GM23338 (cell line): ENCODE data around the gene AK9. TPM values are rescaled to one million over a fixed set of nuclear protein-coding genes. Genes with fewer than 3 reads are reported as not detected.
A peak's percentile ranks its signal among the peaks of the same experiment; 100 is the strongest.

Experiments used
- ATAC-seq: fragments of 200-7000 bp; cut with Tn5 transposase; 3 replicates; pipeline ENCODE4 v1.9.1; 2020
- DNase-seq: peaks from one replicate; pipeline ENCODE4 v3.0.0-alpha.2; 2015; ENCODE audit warnings: low spot score
- H2AFZ ChIP-seq: fragments of 200-600 bp; sonication (generic); 2 replicates; pipeline ENCODE4 v1.8.0; 2016; ENCODE audit warnings: antibody characterized with exemption, mild to moderate bottlenecking, moderate library complexity
- H3F3A ChIP-seq: fragments of 200-600 bp; sonication (generic); replicated peaks from 2 replicates; pipeline ENCODE4 v1.8.0; 2017; ENCODE audit warnings: antibody characterized with exemption, mixed run types, low read depth
- H3K27ac ChIP-seq: fragments of 200-600 bp; sonication (generic); 2 replicates; pipeline ENCODE4 v1.6.1; 2016; ENCODE audit warnings: low read depth
- H3K27me3 ChIP-seq: fragments of 200-600 bp; sonication (generic); 2 replicates; pipeline ENCODE4 v1.8.0; 2016; ENCODE audit warnings: mild to moderate bottlenecking, mixed run types, moderate library complexity; ENCODE audit not compliant: insufficient read depth
- H3K36me3 ChIP-seq: fragments of 200-600 bp; sonication (generic); 2 replicates; pipeline ENCODE4 v1.8.0; 2016; ENCODE audit warnings: mild to moderate bottlenecking; ENCODE audit not compliant: insufficient read depth
- H3K4me1 ChIP-seq: fragments of 200-600 bp; sonication (generic); 2 replicates; pipeline ENCODE4 v1.8.0; 2016; ENCODE audit warnings: mild to moderate bottlenecking, moderate library complexity; ENCODE audit not compliant: insufficient read depth
- H3K4me2 ChIP-seq: fragments of 200-600 bp; sonication (generic); 2 replicates; pipeline ENCODE4 v1.7.1; 2017; ENCODE audit warnings: mixed run types
- H3K4me3 ChIP-seq: fragments of 200-600 bp; sonication (generic); 2 replicates; pipeline ENCODE4 v1.6.1; 2016; ENCODE audit warnings: mixed run types
- H3K79me2 ChIP-seq: fragments of 200-600 bp; sonication (generic); replicated peaks from 2 replicates; pipeline ENCODE4 v1.8.0; 2017; ENCODE audit warnings: mild to moderate bottlenecking; ENCODE audit not compliant: insufficient read depth
- H3K9me2 ChIP-seq: fragments of 200-600 bp; sonication (generic); 2 replicates; pipeline ENCODE4 v1.8.0; 2017; ENCODE audit not compliant: insufficient read depth
- H4K20me1 ChIP-seq: fragments of 200-600 bp; sonication (generic); replicated peaks from 2 replicates; pipeline ENCODE4 v1.8.0; 2017; ENCODE audit warnings: mild to moderate bottlenecking; ENCODE audit not compliant: insufficient read depth
- H3K27ac Mint-ChIP-seq: 2 replicates; pipeline ENCODE4 v1.8.0; 2020; ENCODE audit warnings: inconsistent platforms, mild to moderate bottlenecking, moderate library complexity, mixed read lengths
- H3K27me3 Mint-ChIP-seq: 3 replicates; pipeline ENCODE4 v1.8.0; 2022; ENCODE audit warnings: low read depth, mild to moderate bottlenecking, moderate library complexity, mixed read lengths, inconsistent platforms; ENCODE audit not compliant: insufficient read depth, poor library complexity
- H3K36me3 Mint-ChIP-seq: 3 replicates; pipeline ENCODE4 v1.8.0; 2021; ENCODE audit warnings: low read depth, mild to moderate bottlenecking, inconsistent platforms, moderate library complexity, mixed read lengths
- H3K4me1 Mint-ChIP-seq: 3 replicates; pipeline ENCODE4 v1.8.0; 2020; ENCODE audit warnings: mild to moderate bottlenecking, inconsistent platforms, mixed read lengths
- H3K4me3 Mint-ChIP-seq: 3 replicates; pipeline ENCODE4 v1.8.0; 2021; ENCODE audit warnings: moderate library complexity, mild to moderate bottlenecking, inconsistent platforms, mixed read lengths
- H3K9me3 Mint-ChIP-seq: 3 replicates; pipeline ENCODE4 v1.8.0; 2020; ENCODE audit warnings: moderate library complexity, mild to moderate bottlenecking, inconsistent platforms, mixed read lengths
- CREB1 ChIP-seq: fragments of 250-450 bp; sonication (Bioruptor Pico); IDR thresholded peaks from 2 replicates; pipeline ENCODE4 v1.5.0; 2020; ENCODE audit warnings: low read depth, mild to moderate bottlenecking, moderate library complexity
- CTCF ChIP-seq, 2 experiments: fragments of 200-600 bp in 1 of 2; sonication (generic) in 1 of 2; conservative IDR thresholded peaks; 2 replicates each; pipeline versions ENCODE4 v1.5.1 to v1.6.1; 2016 to 2017; ENCODE audit warnings: antibody characterized with exemption in 2 of 2, low read depth in 2 of 2, mild to moderate bottlenecking in 2 of 2, moderate library complexity in 1 of 2
- ETS1 ChIP-seq: IDR thresholded peaks from 2 replicates; pipeline ENCODE4 v1.6.1; 2016; ENCODE audit warnings: antibody characterized with exemption
- EZH2 ChIP-seq: fragments of 200-600 bp; sonication (generic); IDR thresholded peaks from one replicate; pipeline ENCODE4 v1.8.0; 2017; ENCODE audit warnings: antibody characterized with exemption, mild to moderate bottlenecking, low read depth; ENCODE audit not compliant: unreplicated experiment
- EZH2phosphoT487 ChIP-seq: fragments of 200-600 bp; sonication (generic); IDR thresholded peaks from one replicate; pipeline ENCODE4 v1.8.1; 2018; ENCODE audit warnings: antibody characterized with exemption; ENCODE audit not compliant: unreplicated experiment
- JUNB ChIP-seq: IDR thresholded peaks from one replicate; pipeline ENCODE4 v1.6.1; 2016; ENCODE audit warnings: antibody characterized with exemption; ENCODE audit not compliant: unreplicated experiment
- POLR2AphosphoS5 ChIP-seq: IDR thresholded peaks from 2 replicates; pipeline ENCODE4 v1.6.1; 2016; ENCODE audit warnings: antibody characterized with exemption, low read depth
- STAT1 ChIP-seq: IDR thresholded peaks from one replicate; pipeline ENCODE4 v1.6.1; 2016; ENCODE audit warnings: antibody characterized with exemption; ENCODE audit not compliant: unreplicated experiment
- ZNF114 ChIP-seq: fragments of 250-450 bp; sonication (Bioruptor Pico); IDR thresholded peaks from 2 replicates; pipeline ENCODE4 v1.5.0; 2020; ENCODE audit warnings: mild to moderate bottlenecking, moderate library complexity
- ZNF331 ChIP-seq: fragments of 250-450 bp; sonication (Bioruptor Pico); IDR thresholded peaks from 2 replicates; pipeline ENCODE4 v1.5.0; 2020; ENCODE audit warnings: low read depth, mild to moderate bottlenecking, moderate library complexity
- polyA plus RNA-seq: library from polyadenylated mRNA; unstranded; fragments of >200 nt; fragmentation: Nextera tagmentation; extraction: Ambion mirVana; gene quantifications from 2 replicates; pipeline ENCODE4 v1.2.1, GENCODE V29; 2016
- total RNA-seq: library from RNA; depleted of rRNA; stranded (reverse); fragments of >200 nt; shearing (Covaris generic); gene quantifications from 2 replicates; pipeline ENCODE4 v1.2.3, GENCODE V29; 2014
- TF ChIP-seq, protein P1 (sequence below): IDR thresholded peaks from one replicate; pipeline ENCODE4 v1.6.1; 2018; ENCODE audit warnings: antibody characterized with exemption; ENCODE audit not compliant: unreplicated experiment

The AK9 gene
- total and polyA plus RNA-seq, 2 experiments from 2014 or later = 2.0 to 6.4 TPM

- Histone ChIP-seq H3K36me3 (no peaks in the 10 kb centered on the region), H3K4me3 (no peak overlapping the region), H4K20me1 (no peaks in the 10 kb centered on the region), H3K9me2 (no peaks in the 10 kb centered on the region), H3K4me1 (no peaks in the 10 kb centered on the region), H3K27ac (no peak overlapping the region), H3K27me3 (no peaks in the 10 kb centered on the region), H2AFZ (no peak overlapping the region), H3F3A (no peaks in the 10 kb centered on the region), H3K4me2 (no peak overlapping the region), H3K79me2 (no peaks in the 10 kb centered on the region)
- Mint-ChIP-seq H3K4me3 (no peak overlapping the region), H3K9me3 (peaks cover 15% of the 10 kb centered on the region), H3K27me3 (peaks cover 3% of the 10 kb centered on the region), H3K4me1 (peaks cover 3% of the 10 kb centered on the region; the same call in 2 of the 3 replicates), H3K36me3 (peaks cover 5% of the 10 kb centered on the region; the same call in 2 of the 3 replicates), H3K27ac (no peak overlapping the region)
- DNase-seq = peak; percentile 8
- TF ChIP-seq, protein P1, sequence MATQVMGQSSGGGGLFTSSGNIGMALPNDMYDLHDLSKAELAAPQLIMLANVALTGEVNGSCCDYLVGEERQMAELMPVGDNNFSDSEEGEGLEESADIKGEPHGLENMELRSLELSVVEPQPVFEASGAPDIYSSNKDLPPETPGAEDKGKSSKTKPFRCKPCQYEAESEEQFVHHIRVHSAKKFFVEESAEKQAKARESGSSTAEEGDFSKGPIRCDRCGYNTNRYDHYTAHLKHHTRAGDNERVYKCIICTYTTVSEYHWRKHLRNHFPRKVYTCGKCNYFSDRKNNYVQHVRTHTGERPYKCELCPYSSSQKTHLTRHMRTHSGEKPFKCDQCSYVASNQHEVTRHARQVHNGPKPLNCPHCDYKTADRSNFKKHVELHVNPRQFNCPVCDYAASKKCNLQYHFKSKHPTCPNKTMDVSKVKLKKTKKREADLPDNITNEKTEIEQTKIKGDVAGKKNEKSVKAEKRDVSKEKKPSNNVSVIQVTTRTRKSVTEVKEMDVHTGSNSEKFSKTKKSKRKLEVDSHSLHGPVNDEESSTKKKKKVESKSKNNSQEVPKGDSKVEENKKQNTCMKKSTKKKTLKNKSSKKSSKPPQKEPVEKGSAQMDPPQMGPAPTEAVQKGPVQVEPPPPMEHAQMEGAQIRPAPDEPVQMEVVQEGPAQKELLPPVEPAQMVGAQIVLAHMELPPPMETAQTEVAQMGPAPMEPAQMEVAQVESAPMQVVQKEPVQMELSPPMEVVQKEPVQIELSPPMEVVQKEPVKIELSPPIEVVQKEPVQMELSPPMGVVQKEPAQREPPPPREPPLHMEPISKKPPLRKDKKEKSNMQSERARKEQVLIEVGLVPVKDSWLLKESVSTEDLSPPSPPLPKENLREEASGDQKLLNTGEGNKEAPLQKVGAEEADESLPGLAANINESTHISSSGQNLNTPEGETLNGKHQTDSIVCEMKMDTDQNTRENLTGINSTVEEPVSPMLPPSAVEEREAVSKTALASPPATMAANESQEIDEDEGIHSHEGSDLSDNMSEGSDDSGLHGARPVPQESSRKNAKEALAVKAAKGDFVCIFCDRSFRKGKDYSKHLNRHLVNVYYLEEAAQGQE = no peak
- TF ChIP-seq JUNB (no peak), ZNF331 (CRISPR knock-in tag) (no peak), CREB1 (CRISPR knock-in tag) (no peak), EZH2 (no peak), ZNF114 (CRISPR knock-in tag) (no peak), POLR2AphosphoS5 (no peak), EZH2phosphoT487 (no peak), CTCF (conservative IDR thresholded peaks at IDR 0.05; ENCODE audit: low read depth in 2 of 2) (no peak), STAT1 (no peak), ETS1 (no peak)
- ATAC-seq = no peak
These were observed 166.9 kb downstream of the AK9 start for GRCh38 chr6:109524129-109524528.
